ENCODE data around the gene ARHGAP24.
"Not testable (repeated sequence)": the region's sequence is repeated elsewhere in the genome, so short reads cannot be mapped to it uniquely, and the experiment has no call there.

The ARHGAP24 gene

GRCh38 chr4:85818700-85819099 lies 343.8 kb downstream of the ARHGAP24 start:
- no peak for DNase-seq (ENCODE audit: low read depth)

DNA sequence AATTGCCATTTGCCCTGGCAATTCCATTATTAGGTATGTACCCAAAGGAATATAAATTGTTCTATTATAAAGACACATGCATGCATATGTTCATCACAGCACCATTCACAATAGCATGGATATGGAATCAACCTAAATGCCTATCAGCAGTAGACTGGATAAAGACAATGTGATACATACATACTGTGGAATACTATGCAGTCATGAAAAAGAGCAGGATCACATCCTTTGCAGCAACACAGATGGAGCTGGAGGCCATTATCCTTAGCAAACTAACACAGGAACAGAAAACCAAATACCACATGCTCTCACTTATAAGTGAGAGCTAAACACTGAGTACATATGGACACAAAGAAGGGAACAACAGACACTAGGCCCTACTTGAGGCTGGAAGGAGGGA lies 345.2 kb downstream of the ARHGAP24 start:
- not testable (repeated sequence) for DNase-seq (ENCODE audit: low read depth)

GRCh38 chr4:85821688-85822455 lies 346.9 kb downstream of the ARHGAP24 start:
- DNase-seq (ENCODE audit: low read depth), result no peak

GRCh38 chr4:85823295-85823694 lies 348.3 kb downstream of the ARHGAP24 start:
- DNase-seq (ENCODE audit: low read depth), result no peak

- DNase-seq (ENCODE audit: low read depth), result no peak
Measured at GRCh38 chr4:85824166-85824945, 349.4 kb downstream of the ARHGAP24 start.

DNA sequence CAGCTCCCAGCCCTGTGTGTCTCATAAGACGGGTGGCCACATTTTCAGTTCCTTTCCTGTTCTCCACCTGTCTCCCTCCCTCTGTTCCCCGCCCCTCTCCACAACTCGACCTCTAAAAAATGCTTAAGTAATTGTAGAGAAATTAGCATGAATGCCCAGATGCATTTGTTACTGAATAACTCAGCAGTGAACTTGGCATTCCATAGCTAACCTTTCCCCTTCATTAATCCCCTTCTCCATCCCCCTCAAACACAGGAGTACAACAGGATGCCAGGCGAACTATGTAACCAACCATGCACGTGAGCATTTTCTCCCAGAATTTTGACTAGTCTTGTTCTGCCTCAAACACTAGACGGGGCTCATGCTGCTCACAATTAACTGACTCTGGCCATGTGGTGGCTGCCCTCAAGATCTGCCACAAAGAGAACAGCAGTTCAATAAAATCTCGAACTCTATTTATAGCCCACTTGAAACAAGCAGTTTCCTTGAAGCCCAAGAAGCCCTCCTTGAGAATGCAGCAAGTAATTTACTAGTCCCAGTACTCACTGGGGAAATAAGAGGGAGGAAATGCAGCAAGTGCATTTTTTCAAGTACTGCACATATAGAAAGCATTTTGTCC lies 351.2 kb downstream of the ARHGAP24 start:
- no peak for DNase-seq (ENCODE audit: low read depth)

DNA sequence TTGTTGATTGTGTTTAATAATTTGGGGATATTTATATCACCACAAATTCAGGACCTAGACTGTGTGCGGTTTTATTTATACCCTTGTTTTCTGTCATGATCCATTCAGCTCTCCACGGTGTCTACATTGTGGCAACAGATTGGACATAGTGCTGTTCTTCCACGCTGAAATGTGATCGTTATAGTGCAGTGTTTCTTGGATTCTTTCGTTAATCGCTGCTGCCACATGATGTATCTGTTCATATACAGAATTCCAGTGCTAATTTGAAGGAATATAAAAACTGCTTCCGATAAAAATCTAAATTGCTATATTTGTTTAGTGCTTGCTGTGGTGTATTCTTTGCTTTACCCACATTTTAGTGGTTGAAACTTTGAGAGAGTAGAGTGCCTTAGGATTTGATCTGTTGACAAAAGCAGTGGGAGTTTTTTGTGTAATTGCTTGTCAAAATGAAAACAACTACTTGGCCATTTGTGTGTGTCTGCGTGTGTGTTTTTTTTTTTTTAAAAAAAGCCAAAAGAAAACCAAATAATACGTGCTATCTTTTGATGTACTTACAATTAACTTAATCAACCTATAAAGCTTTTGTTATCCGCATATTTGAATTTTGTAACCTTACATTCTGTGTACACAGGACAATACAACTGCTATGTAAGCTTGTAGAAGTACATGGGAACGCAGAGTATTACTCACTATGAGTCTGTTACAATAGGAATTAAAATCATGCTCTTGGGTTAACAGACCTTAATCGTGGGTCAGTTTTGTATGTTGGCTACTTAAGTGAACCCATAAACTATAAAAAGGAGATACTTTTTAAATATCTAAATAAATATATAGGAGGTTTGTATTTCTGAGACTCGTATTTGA lies 353.3 kb downstream of the ARHGAP24 start:
- DNase-seq (ENCODE audit: low read depth), result no peak

GRCh38 chr4:85829276-85830051 lies 354.5 kb downstream of the ARHGAP24 start:
- DNase-seq (ENCODE audit: low read depth), result no peak

DNA sequence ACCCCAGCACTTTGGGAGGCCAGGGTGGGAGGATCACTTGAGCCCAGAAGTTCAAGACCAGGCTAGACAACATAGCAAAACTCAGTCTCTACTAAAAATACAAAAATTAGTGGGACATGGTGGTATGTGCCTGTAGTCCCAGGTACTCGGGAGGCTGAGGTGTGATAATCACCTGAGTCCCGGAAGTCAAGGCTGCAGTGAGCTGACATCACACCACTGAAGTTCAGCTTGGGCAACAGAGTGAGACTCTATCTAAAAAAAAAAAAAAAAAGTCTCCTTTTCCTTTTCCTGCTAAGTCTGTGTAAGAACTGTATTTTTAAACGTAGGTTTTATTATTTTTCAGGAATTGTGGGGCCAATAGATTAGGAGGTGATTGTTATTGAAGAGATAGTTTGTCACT lies 356.7 kb downstream of the ARHGAP24 start:
- DNase-seq (ENCODE audit: low read depth), result no peak

DNA sequence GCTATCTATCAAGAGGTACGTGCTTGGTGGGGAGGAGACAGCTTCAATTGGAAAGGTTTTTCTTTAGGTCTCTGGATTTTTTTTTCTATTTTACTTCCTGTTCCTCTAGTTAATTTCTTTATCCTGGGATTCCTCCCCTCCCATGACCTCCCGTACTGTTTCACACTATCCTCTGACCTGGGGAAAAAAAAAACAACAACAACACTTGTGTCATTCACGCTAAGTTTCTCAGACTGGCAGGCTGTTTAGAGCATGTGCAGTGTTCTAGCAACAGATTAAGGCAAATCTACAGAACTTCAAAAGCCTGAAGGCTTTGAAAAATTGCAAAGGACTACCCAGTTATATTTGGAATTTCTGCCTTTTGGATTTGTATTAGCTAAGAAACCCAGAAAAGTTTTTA lies 358.4 kb downstream of the ARHGAP24 start:
- no peak for DNase-seq (ENCODE audit: low read depth)

DNA sequence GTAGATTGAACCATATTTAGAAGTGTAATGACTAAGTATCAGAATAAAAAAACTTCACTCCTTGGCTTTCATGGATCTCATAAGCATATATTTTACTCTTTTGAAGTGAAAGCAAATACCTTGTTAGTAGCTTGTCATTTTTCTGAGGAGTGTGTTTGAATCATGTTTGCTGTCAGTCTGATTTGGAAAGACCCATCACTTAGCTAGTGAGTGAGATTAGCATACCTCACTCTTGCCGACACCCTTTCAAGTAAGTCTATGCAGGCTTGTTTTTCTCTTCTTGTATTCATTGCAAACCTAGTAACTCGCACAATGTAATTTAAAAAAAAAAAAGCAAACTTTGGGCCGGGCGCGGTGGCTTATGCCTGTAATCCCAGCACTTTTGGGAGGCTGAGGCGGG lies 360.0 kb downstream of the ARHGAP24 start:
- DNase-seq (ENCODE audit: low read depth), result no peak

DNA sequence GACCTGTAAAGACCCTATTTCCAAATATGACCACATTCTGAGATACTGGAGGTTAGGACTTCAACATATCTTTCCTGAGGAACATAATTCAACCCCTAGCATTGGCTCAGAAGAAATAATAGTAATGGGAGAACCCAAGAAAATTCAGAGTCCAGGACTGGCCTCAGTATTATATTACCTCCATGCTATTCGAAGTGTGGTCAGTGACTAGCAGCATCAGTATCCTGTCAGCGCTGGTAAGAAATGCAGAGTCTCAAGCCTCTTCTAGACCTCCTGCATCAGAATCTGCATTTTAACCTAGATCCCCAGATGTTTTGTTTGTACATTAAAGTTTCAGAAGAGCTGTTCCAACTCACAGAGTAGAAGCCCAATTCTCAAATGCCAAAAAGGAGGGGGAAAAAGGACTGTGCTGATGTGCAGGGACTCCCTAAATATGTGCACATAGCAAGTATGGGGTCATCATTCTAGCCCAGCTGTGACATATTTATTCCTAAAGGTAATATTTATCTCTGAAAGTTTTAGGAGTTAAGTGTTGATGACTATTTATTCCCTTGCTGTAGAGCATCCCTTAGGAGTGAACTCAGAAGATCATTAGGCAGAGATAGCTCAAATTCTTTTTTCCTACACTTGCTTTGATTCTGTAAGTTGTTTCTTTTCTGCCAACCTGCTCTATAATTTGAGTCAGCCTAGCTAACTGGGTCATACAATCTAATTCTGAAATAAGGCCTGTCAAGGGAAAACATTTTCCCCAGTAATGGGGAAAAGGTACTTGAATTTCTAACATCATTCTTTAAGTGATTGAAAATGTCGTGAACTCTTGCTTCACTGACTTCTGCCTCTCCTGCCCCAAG lies 361.9 kb downstream of the ARHGAP24 start:
- no peak for DNase-seq (ENCODE audit: low read depth)

- DNase-seq (ENCODE audit: low read depth), result no peak
Measured at GRCh38 chr4:85837439-85837733, 362.4 kb downstream of the ARHGAP24 start.

- DNase-seq (ENCODE audit: low read depth), result not testable (repeated sequence)
Measured at GRCh38 chr4:85839981-85840451, 365.1 kb downstream of the ARHGAP24 start.

DNA sequence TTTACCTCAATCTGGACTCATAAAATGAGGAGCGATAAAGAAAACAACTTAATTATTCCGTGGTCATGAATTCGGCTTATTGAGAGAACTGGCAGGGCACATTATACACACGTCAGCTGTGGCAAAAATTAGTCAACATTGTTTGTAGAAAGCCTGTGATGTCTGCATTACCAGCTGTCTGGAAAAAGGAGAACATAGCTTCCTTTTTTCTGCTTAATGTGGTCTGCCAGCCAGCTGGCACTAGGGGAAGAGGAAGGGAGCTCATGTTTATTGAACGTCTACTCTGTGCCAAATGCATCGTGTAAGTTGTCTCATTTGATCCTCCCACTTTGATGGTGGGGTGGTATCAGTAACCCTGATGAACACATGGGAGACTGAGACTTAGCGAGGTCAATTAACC lies 367.6 kb downstream of the ARHGAP24 start:
- no peak for DNase-seq (ENCODE audit: low read depth)

DNA sequence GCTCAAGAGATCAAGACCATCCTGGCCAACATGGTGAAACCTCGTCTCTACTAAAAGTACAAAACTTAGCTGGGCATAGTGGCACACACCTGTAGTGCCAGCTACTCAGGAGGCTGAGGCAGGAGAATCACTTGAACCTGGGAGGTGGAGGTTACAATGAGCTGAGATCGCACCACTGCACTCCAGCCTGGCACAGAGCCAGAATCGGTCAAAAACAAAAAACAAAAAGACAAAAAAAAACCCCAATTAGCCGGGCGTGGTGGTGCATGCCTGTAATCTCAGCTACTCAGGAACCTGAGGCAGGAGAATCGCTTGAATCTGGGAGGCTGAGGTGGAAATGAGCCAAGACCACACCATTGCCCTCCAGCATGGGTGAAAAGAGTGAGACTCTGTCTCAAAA lies 378.8 kb downstream of the ARHGAP24 start:
- DNase-seq (ENCODE audit: low read depth), result not testable (repeated sequence)

GRCh38 chr4:85854546-85854945 lies 379.6 kb downstream of the ARHGAP24 start:
- no peak for DNase-seq (ENCODE audit: low read depth)

DNA sequence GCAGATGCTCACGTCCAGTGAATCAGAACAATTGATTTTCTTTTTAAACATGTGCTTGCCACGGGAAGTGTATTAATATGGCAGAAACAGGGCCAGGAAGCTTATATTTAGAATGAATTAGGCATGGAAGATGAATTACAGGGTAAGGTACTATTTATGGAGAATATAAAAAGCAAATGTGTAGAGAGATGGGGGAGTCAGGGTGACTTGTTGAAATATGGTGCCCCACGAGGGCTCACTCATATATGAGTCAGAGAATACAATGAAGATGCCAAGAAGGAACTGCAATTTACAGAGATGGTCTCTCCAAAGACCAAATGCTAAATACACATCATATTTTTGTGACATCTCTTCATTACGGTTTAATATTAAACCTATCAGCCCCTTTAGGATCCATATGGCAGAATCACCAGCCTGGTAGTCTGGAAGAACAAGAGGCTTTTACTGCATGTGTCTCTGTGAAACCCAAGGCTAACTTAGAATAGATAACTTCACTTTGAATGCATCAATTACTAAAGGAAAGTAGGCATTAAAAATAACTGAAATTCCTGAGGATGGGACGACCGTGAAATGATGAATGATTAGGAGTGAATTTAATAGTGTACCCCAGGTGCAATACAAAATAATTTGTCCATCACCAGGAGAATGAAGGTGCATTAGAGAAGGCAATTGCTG lies 385.3 kb downstream of the ARHGAP24 start:
- no peak for DNase-seq (ENCODE audit: low read depth)

- no peak for DNase-seq (ENCODE audit: low read depth)
Measured at GRCh38 chr4:85861064-85861765, 386.3 kb downstream of the ARHGAP24 start.
